ENCODE results near the gene SKIC2. TPM values are rescaled to one million over a fixed set of nuclear protein-coding genes. Genes with fewer than 3 reads are reported as not detected.
"Not testable (repeated sequence)": the region's sequence is repeated elsewhere in the genome, so short reads cannot be mapped to it uniquely, and the experiment has no call there.

SKIC2 gene
- total RNA-seq, 1 donor from 2014 or later = 23.3 TPM

- DNase-seq = not testable (repeated sequence)
Observed at GRCh38 chr6:32004864-32005537, 46.0 kb downstream of the SKIC2 start.

- DNase-seq = not testable (repeated sequence)
Observed at GRCh38 chr6:32005538-32005880, 46.5 kb downstream of the SKIC2 start.

GRCh38 chr6:32005991-32006529, 47.1 kb downstream of the SKIC2 start:
- DNase-seq = not testable (repeated sequence)

GRCh38 chr6:32007086-32007485, 48.1 kb downstream of the SKIC2 start:
- not testable (repeated sequence) for DNase-seq

GRCh38 chr6:32008037-32008436, 49.1 kb downstream of the SKIC2 start:
- not testable (repeated sequence) for DNase-seq

GRCh38 chr6:32008616-32009015, 49.6 kb downstream of the SKIC2 start:
- DNase-seq = not testable (repeated sequence)

GRCh38 chr6:32009537-32009936, 50.6 kb downstream of the SKIC2 start:
- not testable (repeated sequence) for DNase-seq

GRCh38 chr6:32010856-32011530, 52.0 kb downstream of the SKIC2 start:
- not testable (repeated sequence) for DNase-seq

- not testable (repeated sequence) for DNase-seq
Observed at GRCh38 chr6:32012941-32013617, 54.1 kb downstream of the SKIC2 start.

GRCh38 chr6:32013738-32014137, 54.8 kb downstream of the SKIC2 start:
- not testable (repeated sequence) for DNase-seq

GRCh38 chr6:32014547-32014946, 55.6 kb downstream of the SKIC2 start, which contains the start of gene C4B:
C4B (plus strand) TSS chr6:32014795; CDS start chr6:32014846, 51 bp downstream.
- not testable (repeated sequence) for DNase-seq

Small RNA genes lying within 50 kb of the gene (small RNA-seq; reads per million reads assigned to genes)
- not detected for gene AL645922.1 (ENCODE audit: low replicate concordance)

Other genes starting within 250 kb of the SKIC2 start
- 10.3 TPM for gene LY6G6D, start 243.8 kb upstream of the SKIC2 start, total RNA-seq
- gene LY6G6C, start 237.4 kb upstream of the SKIC2 start, total RNA-seq = 20.4 TPM
- gene MPIG6B, start 235.8 kb upstream of the SKIC2 start, total RNA-seq = 0.59 TPM
- gene DDAH2, start 229.9 kb upstream of the SKIC2 start, total RNA-seq = 62.2 TPM
- gene CLIC1, start 222.6 kb upstream of the SKIC2 start, total RNA-seq = 185 TPM
- gene MSH5, start 219.2 kb upstream of the SKIC2 start, total RNA-seq = 9.1 TPM
- gene SAPCD1, start 196.5 kb upstream of the SKIC2 start, total RNA-seq = 3.9 TPM
- gene VWA7, start 181.8 kb upstream of the SKIC2 start, total RNA-seq = 0.99 TPM
- gene VARS1, start 163.4 kb upstream of the SKIC2 start, total RNA-seq = 29.1 TPM
- gene LSM2, start 152.2 kb upstream of the SKIC2 start, total RNA-seq = 21.0 TPM
- gene HSPA1L, start 143.9 kb upstream of the SKIC2 start, total RNA-seq = 1.8 TPM
- 213 TPM for gene HSPA1A, start 143.6 kb upstream of the SKIC2 start, total RNA-seq
- gene HSPA1B, start 131.4 kb upstream of the SKIC2 start, total RNA-seq = 286 TPM
- gene NEU1, start 96.4 kb upstream of the SKIC2 start, total RNA-seq = 19.0 TPM
- 0.10 TPM for gene SLC44A4, start 80.2 kb upstream of the SKIC2 start, total RNA-seq
- 25.6 TPM for gene EHMT2, start 61.5 kb upstream of the SKIC2 start, total RNA-seq
- gene ZBTB12, start 57.1 kb upstream of the SKIC2 start, total RNA-seq = 3.9 TPM
- gene C2, start 31.5 kb upstream of the SKIC2 start, total RNA-seq = 4.9 TPM
- 2.2 TPM for gene CFB, start 13.1 kb upstream of the SKIC2 start, total RNA-seq
- 46.1 TPM for gene NELFE, start 204 bp upstream of the SKIC2 start, total RNA-seq
- gene DXO, start 13.0 kb downstream of the SKIC2 start, total RNA-seq = 5.8 TPM
- gene C4A, start 22.9 kb downstream of the SKIC2 start, total RNA-seq = 5.8 TPM
- 4.2 TPM for gene C4B, start 55.6 kb downstream of the SKIC2 start, total RNA-seq
- gene CYP21A2, start 79.2 kb downstream of the SKIC2 start, total RNA-seq = not detected
- gene TNXB, start 150.2 kb downstream of the SKIC2 start, total RNA-seq = 64.4 TPM
- gene ATF6B, start 169.1 kb downstream of the SKIC2 start, total RNA-seq = 23.1 TPM
- gene FKBPL, start 171.1 kb downstream of the SKIC2 start, total RNA-seq = 5.0 TPM
- 0.20 TPM for gene PRRT1, start 192.8 kb downstream of the SKIC2 start, total RNA-seq
- 124 TPM for gene PPT2, start 195.0 kb downstream of the SKIC2 start, total RNA-seq
- 17.2 TPM for gene EGFL8, start 205.4 kb downstream of the SKIC2 start, total RNA-seq
- 13.6 TPM for gene AGPAT1, start 216.9 kb downstream of the SKIC2 start, total RNA-seq
- 28.5 TPM for gene RNF5, start 219.2 kb downstream of the SKIC2 start, total RNA-seq
- gene AGER, start 225.1 kb downstream of the SKIC2 start, total RNA-seq = 2.7 TPM
- 51.6 TPM for gene PBX2, start 231.0 kb downstream of the SKIC2 start, total RNA-seq
- gene GPSM3, start 233.5 kb downstream of the SKIC2 start, total RNA-seq = 4.1 TPM